Kidney (tissue), 14 donors: ENCODE data around the gene UNC13D. TPM values are rescaled to one million over a fixed set of nuclear protein-coding genes. Genes with fewer than 3 reads are reported as not detected.
A peak's percentile ranks its signal among the peaks of the same experiment; 100 is the strongest.
"Not testable (repeated sequence)": the region's sequence is repeated elsewhere in the genome, so short reads cannot be mapped to it uniquely, and the experiment has no call there.

Source experiments
- DNase-seq, 5 donors: peaks; one replicate each; pipeline ENCODE4 v3.0.0-alpha.2; 2013 to 2020
- FAIRE-seq: peaks from 2 replicates; lab custom pipeline; 2012; peaks lifted over from hg19 to GRCh38; lab: Jason Lieb, UNC
- H3K27ac ChIP-seq, 2 donors: one replicate each; pipeline ENCODE4 v1.7.0; 2013; ENCODE audit warnings: low read depth in 2 of 2, low read length in 2 of 2, inconsistent platforms in 1 of 2
- H3K27me3 ChIP-seq: one replicate; pipeline ENCODE4 v1.7.1; 2013; ENCODE audit warnings: low read length, inconsistent platforms; ENCODE audit not compliant: control insufficient read depth, insufficient read depth
- H3K36me3 ChIP-seq, 3 donors: one replicate each; pipeline versions ENCODE4 v1.7.0 to v1.7.1; 2013; ENCODE audit warnings: low read length in 3 of 3, control low read depth in 1 of 3, inconsistent platforms in 1 of 3; ENCODE audit not compliant: insufficient read depth in 3 of 3, control insufficient read depth in 2 of 3
- H3K4me1 ChIP-seq, 3 donors: one replicate each; pipeline versions ENCODE4 v1.7.0 to v1.7.1; 2013; ENCODE audit warnings: low read length in 3 of 3, inconsistent platforms in 1 of 3, low read depth in 1 of 3; ENCODE audit not compliant: control insufficient read depth in 2 of 3, insufficient read depth in 2 of 3
- H3K4me3 ChIP-seq, 3 donors: one replicate each; pipeline versions ENCODE4 v1.7.0 to v1.8.1; 2013; ENCODE audit warnings: low read length in 3 of 3, control low read depth in 1 of 3, inconsistent platforms in 1 of 3
- H3K9ac ChIP-seq, 3 donors: one replicate each; pipeline versions ENCODE4 v1.7.0 to v1.7.1; 2013; ENCODE audit warnings: low read length in 3 of 3, control low read depth in 1 of 3, inconsistent platforms in 1 of 3
- H3K9me3 ChIP-seq, 3 donors: one replicate each; pipeline versions ENCODE4 v1.7.0 to v1.7.1; 2013; ENCODE audit warnings: low read length in 3 of 3, control low read depth in 1 of 3, inconsistent platforms in 1 of 3; ENCODE audit not compliant: control insufficient read depth in 2 of 3, insufficient read depth in 1 of 3
- intact Hi-C: fragments of 100-400 bp; cut with DNase I; formaldehyde crosslinking; loops from one replicate; pipeline ENCODE4 v1.11.1; 2022
- polyA plus RNA-seq: library from polyadenylated mRNA; stranded (reverse); fragments of 350-450 nt; fragmentation: Illumina TruSeq; extraction: RNeasy Lipid Tissue Mini Kit (QIAGEN cat#74804); gene quantifications from one replicate; pipeline ENCODE4 v1.2.3, GENCODE V29; 2014; ENCODE audit warnings: low read depth, low replicate concordance; ENCODE audit not compliant: insufficient read depth
- total RNA-seq: library from RNA; stranded (reverse); fragmentation: NEBNext Ultra II Directional; extraction: Animal tissue kit (Norgen Biotek cat#: 25700); gene quantifications from one replicate; pipeline ENCODE4 v1.2.1, GENCODE V29; 2021
- TF ChIP-seq, protein P1 (sequence below): IDR thresholded peaks from 3 replicates; pipeline ENCODE4 v1.5.1; 2012; ENCODE audit warnings: mild to moderate bottlenecking, moderate library complexity, borderline replicate concordance; ENCODE audit not compliant: insufficient read depth; ENCODE audit errors: extremely low read depth
- donor health status: control.
- donor health status: control.
- donor health status: control.
- donor health status: control.
- donor health status: control.
- donor health status: DM: yes; HTN: yes; CAD: no.
- donor health status: Normal renal cell carcinoma (clear cell type).

Gene UNC13D
- total and polyA plus RNA-seq, 2 donors from 2014 or later = 3.8 to 26.1 TPM

DNA sequence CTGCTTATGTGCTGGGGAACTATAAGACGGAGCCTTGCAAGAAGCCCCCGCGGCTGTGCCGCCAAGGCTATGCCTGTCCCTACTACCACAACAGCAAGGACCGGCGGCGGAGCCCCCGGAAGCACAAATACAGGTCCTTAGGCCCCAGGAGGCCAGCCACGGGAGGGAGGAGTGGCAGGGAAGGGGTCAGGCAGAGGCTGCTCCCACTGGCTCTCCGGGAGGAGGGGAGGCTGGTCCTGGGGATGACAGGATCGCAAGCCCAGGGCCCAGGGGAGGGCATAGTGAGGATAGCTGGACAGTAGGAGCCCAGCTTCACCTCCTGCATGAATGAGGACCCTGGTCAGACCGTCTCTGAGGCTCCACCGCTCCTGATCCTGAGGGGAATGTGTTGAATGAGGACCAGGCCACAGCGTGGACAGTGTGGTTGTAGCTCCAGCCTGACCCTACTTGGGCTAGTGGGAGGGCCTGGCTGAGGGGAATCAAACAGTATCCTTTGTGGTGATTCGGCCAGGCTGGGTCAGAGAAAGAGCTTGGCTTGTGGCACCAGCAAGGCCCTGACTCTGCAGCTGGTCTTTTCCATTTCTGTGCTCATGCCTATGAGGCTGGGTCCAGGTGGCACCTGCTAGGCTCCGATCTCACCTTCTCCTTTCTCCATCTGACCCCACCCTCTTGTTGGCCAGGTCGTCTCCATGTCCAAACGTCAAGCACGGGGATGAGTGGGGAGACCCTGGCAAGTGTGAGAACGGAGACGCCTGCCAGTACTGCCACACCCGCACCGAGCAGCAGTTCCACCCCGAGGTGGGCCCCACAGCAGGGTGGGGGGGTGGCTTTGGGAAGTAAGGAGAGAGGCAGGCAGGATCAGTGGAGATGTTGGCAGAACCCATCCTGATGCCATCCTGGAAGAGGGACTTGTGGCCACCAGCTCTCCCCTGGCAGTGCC lies 30.9 kb downstream of the UNC13D start:
- FAIRE-seq = no peak
- no peak overlapping the region for H3K27ac ChIP-seq
- peaks cover 0 to 42% (median 25%) of the 10 kb centered on the region in 3 donors for H3K36me3 ChIP-seq
- intact Hi-C loops = no loop called here
- no peaks in the 10 kb centered on the region for H3K4me1 ChIP-seq
- DNase-seq = peak in 1 of 5 donors; percentile 67
- TF ChIP-seq, protein P1, sequence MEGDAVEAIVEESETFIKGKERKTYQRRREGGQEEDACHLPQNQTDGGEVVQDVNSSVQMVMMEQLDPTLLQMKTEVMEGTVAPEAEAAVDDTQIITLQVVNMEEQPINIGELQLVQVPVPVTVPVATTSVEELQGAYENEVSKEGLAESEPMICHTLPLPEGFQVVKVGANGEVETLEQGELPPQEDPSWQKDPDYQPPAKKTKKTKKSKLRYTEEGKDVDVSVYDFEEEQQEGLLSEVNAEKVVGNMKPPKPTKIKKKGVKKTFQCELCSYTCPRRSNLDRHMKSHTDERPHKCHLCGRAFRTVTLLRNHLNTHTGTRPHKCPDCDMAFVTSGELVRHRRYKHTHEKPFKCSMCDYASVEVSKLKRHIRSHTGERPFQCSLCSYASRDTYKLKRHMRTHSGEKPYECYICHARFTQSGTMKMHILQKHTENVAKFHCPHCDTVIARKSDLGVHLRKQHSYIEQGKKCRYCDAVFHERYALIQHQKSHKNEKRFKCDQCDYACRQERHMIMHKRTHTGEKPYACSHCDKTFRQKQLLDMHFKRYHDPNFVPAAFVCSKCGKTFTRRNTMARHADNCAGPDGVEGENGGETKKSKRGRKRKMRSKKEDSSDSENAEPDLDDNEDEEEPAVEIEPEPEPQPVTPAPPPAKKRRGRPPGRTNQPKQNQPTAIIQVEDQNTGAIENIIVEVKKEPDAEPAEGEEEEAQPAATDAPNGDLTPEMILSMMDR = no peak
- no peak overlapping the region for H3K4me3 ChIP-seq
- H3K27me3 ChIP-seq = no peaks in the 10 kb centered on the region
- H3K9ac ChIP-seq = no peak overlapping the region
- no peaks in the 10 kb centered on the region for H3K9me3 ChIP-seq

- FAIRE-seq (no peak), DNase-seq (peak in 1 of 5 donors; percentile 40)
- intact Hi-C loops = no loop called here
- Histone ChIP-seq H3K27me3 (no peaks in the 10 kb centered on the region), H3K4me3 (no peak overlapping the region), H3K36me3 (peaks cover 0 to 42% (median 25%) of the 10 kb centered on the region in 3 donors), H3K4me1 (no peaks in the 10 kb centered on the region), H3K9ac (no peak overlapping the region), H3K9me3 (no peaks in the 10 kb centered on the region), H3K27ac (no peak overlapping the region)
- TF ChIP-seq, protein P1 = no peak
Observed at GRCh38 chr17:75812096-75813013, 31.8 kb downstream of the UNC13D start.

GRCh38 chr17:75811174-75811573 lies 33.0 kb downstream of the UNC13D start:
- Histone ChIP-seq H3K36me3 (peaks cover 0 to 35% (median 20%) of the 10 kb centered on the region in 3 donors), H3K9ac (no peak overlapping the region)
- no peak for FAIRE-seq

GRCh38 chr17:75810756-75811155 lies 33.4 kb downstream of the UNC13D start:
- H3K4me3 ChIP-seq, intact Hi-C loops, H3K27me3 ChIP-seq, DNase-seq, H3K9me3 ChIP-seq, FAIRE-seq, H3K9ac ChIP-seq, H3K4me1 ChIP-seq, H3K27ac ChIP-seq: not testable (repeated sequence)
- peaks cover 0 to 31% (median 17%) of the 10 kb centered on the region in 3 donors for H3K36me3 ChIP-seq

More at GRCh38 chr17:75811174-75811573, 33.0 kb downstream of the UNC13D start:
- TF ChIP-seq, protein P1 = no peak
- Histone ChIP-seq H3K4me3 (no peak overlapping the region), H3K27ac (no peak overlapping the region), H3K4me1 (no peaks in the 10 kb centered on the region), H3K27me3 (no peaks in the 10 kb centered on the region), H3K9me3 (no peaks in the 10 kb centered on the region)
- intact Hi-C loops = no loop called here
- DNase-seq = no peak
